Brain microvascular endothelial cell (primary cell): ENCODE measurements around the gene ALKBH2.
A peak's percentile ranks its signal among the peaks of the same experiment; 100 is the strongest.
"Not testable (repeated sequence)": the region's sequence is repeated elsewhere in the genome, so short reads cannot be mapped to it uniquely, and the experiment has no call there.

ENCODE experiments used
- DNase-seq: peaks from one replicate; pipeline ENCODE4 v3.0.0-alpha.2; 2020
- H3K27ac ChIP-seq: fragments of 250-450 bp; sonication (Bioruptor Pico); 2 replicates; pipeline ENCODE4 v1.5.1; 2020; ENCODE audit warnings: mild to moderate bottlenecking, moderate library complexity
- H3K27me3 ChIP-seq: fragments of 250-450 bp; sonication (Bioruptor Pico); replicated peaks from 2 replicates; pipeline ENCODE4 v1.5.1; 2020; ENCODE audit warnings: mild to moderate bottlenecking
- H3K36me3 ChIP-seq: fragments of 250-450 bp; sonication (Bioruptor Pico); replicated peaks from 2 replicates; pipeline ENCODE4 v1.5.1; 2020; ENCODE audit warnings: mild to moderate bottlenecking
- H3K4me3 ChIP-seq: 2 replicates; pipeline ENCODE4 v1.5.1; 2011; ENCODE audit warnings: low read depth, mild to moderate bottlenecking, control low read depth, low read length, moderate library complexity
- in situ Hi-C: cut with HindIII; loops from 2 replicates; pipeline ENCODE4 v1.10.0; 2017; ENCODE audit warnings: low sequenced_read_pairs, low pct_ligation_motif_present
- TF ChIP-seq, protein P1 (sequence below): IDR thresholded peaks from 2 replicates; pipeline ENCODE4 v1.5.1; 2011; ENCODE audit warnings: low read depth, mild to moderate bottlenecking, moderate library complexity, low read length, control low read depth, inconsistent platforms; ENCODE audit errors: missing control alignments

ALKBH2 gene

DNA sequence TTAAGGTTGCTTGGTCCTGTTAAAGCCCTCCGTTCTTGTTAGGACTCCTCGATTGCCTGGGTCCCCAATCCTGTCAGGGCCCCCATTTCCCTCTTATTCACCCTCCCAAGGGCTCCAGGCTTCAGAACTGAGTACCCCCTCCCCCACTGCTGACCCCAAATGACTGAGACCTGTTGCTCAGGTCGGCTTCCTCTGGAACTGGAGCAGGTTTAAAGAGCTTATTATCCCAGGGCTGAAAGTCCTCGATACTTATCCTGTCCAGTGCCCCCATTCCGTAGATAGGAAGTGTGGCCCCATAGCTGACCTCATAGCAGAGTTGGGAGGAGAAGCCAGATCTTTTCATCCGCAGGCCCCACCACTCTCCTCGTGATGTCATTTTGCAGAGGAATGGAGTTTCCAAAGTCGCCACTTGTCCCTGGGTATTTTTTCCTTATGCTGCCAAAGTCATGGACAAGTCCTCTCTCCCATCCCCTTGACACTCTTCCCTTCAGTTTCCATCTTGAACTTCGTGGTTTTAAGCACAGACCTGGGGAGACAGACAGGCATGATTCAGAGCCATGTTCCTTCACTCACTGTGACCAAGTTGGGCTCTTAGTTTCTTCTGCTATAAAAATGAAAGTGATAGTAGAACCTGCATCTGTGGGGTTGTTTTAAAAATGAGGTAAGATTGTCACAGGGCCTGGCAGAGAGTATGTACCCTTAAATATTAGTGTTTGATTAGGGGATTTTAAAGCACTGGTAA is 39.7 kb downstream of the ALKBH2 start:
- Histone ChIP-seq H3K27me3 (no peaks in the 10 kb centered on the region), H3K36me3 (no peaks in the 10 kb centered on the region), H3K27ac (no peak overlapping the region), H3K4me3 (peak overlapping the region; percentile 91)
- TF ChIP-seq, protein P1, sequence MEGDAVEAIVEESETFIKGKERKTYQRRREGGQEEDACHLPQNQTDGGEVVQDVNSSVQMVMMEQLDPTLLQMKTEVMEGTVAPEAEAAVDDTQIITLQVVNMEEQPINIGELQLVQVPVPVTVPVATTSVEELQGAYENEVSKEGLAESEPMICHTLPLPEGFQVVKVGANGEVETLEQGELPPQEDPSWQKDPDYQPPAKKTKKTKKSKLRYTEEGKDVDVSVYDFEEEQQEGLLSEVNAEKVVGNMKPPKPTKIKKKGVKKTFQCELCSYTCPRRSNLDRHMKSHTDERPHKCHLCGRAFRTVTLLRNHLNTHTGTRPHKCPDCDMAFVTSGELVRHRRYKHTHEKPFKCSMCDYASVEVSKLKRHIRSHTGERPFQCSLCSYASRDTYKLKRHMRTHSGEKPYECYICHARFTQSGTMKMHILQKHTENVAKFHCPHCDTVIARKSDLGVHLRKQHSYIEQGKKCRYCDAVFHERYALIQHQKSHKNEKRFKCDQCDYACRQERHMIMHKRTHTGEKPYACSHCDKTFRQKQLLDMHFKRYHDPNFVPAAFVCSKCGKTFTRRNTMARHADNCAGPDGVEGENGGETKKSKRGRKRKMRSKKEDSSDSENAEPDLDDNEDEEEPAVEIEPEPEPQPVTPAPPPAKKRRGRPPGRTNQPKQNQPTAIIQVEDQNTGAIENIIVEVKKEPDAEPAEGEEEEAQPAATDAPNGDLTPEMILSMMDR, result no peak
- no peak for DNase-seq
- in situ Hi-C loops, result no loop called here

DNA sequence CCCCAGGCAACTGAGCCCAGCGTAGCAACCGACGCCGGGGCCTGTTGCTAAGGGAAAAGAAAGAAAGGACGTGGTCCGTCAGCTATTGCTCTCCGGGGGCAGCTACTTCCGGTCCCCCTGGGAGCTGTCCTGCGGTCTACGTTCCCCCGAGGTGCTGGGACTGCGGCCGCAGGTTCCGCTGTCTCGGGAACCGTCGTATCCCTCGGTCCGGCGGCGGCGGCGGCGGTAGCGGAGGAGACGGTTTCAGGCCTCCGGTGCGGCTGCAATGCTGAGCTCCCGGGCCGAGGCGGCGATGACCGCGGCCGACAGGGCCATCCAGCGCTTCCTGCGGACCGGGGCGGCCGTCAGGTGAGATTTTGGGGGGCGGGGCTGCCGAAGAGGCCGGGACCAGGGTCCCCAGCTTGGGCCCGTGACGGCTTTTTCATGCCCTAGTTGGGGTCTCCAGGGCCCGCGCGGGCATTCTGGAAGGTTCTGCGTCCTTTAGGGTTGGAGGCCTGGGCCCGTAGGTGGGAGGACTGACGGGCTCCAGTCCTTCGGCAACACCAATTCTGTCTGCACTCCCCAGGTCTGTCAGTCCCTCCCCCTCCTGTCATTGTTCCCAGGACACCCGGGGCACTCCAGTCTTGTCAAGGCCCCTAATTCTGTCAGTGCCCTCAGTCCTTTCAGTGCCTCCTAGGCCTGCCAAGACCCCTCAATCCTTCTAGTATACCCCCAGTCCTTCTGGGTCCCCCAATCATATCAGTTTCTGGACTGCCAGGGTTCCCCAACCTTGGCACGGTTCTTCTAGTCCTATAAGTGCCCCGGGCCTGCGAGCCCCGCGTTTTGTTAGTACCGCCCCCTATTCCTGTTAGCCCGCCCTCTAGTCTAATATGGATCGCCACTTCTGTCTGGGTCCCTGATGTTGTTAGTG is 40.6 kb downstream of the ALKBH2 start, which contains the start of gene USP30:
USP30 (plus strand) TSS at position 163 of the 910 bp plus-strand sequence; CDS start at position 266, 103 bp downstream.
- peak within 1 kb of the TSS; percentile 91 for H3K4me3 ChIP-seq
- peak; percentile 65 for DNase-seq
- TF ChIP-seq, protein P1, result no peak
- in situ Hi-C loops, result no loop called here
- no peaks in the 10 kb centered on the region for H3K36me3 ChIP-seq
- H3K27me3 ChIP-seq, result no peaks in the 10 kb centered on the region
- peak within 1 kb of the TSS; percentile 25 for H3K27ac ChIP-seq

DNA sequence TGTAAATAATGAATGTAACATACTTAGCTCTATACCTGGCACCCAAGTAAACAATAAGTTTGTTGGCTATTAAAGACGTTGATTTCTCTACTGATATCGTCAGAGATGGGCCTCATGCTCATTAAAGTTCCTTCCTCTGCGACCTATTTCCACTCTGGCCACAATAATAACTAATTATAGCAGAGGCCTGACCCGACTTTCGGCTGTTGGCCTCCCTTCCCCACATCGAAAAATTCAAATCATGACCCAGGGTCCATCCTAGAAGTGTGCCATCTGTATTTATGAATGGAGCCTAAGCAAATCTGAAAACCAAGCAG is 41.2 kb downstream of the ALKBH2 start:
- H3K4me3 ChIP-seq, result peak overlapping the region; percentile 91

DNA sequence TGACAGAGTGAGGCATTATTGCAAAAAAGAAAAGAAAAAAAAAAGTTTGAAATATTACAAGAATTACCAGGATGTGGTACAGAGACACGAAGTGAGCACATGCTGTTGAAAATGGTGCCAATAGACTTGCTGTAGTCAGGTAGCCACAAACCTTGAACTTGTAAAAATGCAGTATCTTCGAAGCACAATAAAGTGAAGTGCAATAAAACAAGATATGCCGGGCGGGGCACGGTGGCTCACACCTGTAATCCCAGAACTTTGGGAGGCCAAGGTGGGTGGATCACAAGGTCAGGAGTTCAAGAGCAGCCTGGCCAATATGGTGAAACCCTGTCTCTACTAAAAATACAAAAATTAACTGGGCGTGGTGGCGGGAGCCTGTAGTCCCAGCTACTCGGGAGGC is 43.5 kb downstream of the ALKBH2 start:
- in situ Hi-C loops, DNase-seq, H3K36me3 ChIP-seq, H3K27ac ChIP-seq, H3K4me3 ChIP-seq, H3K27me3 ChIP-seq: not testable (repeated sequence)

More for the DNA sequence above, 41.2 kb downstream of the ALKBH2 start:
- Histone ChIP-seq H3K27me3 (no peaks in the 10 kb centered on the region), H3K27ac (peak overlapping the region; percentile 25), H3K36me3 (no peaks in the 10 kb centered on the region)
- no peak for DNase-seq
- TF ChIP-seq, protein P1, result no peak
- in situ Hi-C loops, result no loop called here

DNA sequence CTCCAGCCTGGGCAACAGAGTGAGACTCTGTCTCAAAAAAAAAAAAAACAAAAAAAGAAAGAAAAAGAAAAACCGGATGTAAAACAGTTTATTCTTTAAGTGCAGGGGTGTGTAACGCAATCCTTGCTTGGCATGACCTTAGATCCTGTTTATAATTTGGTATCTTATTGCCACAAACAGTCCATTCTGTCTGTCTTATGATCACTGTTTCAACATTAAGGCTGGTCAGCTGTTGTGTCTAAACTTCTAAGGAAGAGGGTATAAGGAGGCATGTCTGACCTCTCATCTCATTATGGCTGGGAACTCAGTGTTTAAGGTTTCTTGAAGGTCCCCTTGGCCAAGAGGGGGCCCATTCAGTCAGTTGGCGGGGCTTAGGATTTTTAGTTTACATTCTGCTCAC is 44.6 kb downstream of the ALKBH2 start:
- H3K4me3 ChIP-seq, in situ Hi-C loops, H3K27me3 ChIP-seq, H3K27ac ChIP-seq, DNase-seq, H3K36me3 ChIP-seq: not testable (repeated sequence)

- TF ChIP-seq, protein P1, result no peak
Observed at GRCh38 chr12:109047081-109047805, 46.0 kb downstream of the ALKBH2 start.

More at GRCh38 chr12:109047081-109047805, 46.0 kb downstream of the ALKBH2 start:
- Histone ChIP-seq H3K27ac (no peak overlapping the region), H3K36me3 (no peaks in the 10 kb centered on the region), H3K27me3 (no peaks in the 10 kb centered on the region), H3K4me3 (no peak overlapping the region)
- in situ Hi-C loops, result no loop called here
- no peak for DNase-seq
